B cell (primary cell): ENCODE measurements around the gene PPP2R3C. TPM values are rescaled to one million over a fixed set of nuclear protein-coding genes. Genes with fewer than 3 reads are reported as not detected.

Experiments
- ATAC-seq: fragments of 200-7000 bp; cut with Tn5 transposase; one replicate; pipeline ENCODE4 v1.10.0; 2021; ENCODE audit warnings: low read depth, mild to moderate bottlenecking, moderate number of reproducible peaks, moderate library complexity
- CTCF ChIA-PET: fragments of 350-600 bp; sonication (Branson Sonifier 250); formaldehyde crosslinking; loops from one replicate; lab custom pipeline; 2021; ENCODE audit warnings: antibody characterized with exemption, inconsistent platforms; lab: Charles Lee
- POLR2A ChIA-PET: fragments of 350-600 bp; sonication (Branson Sonifier 250); formaldehyde crosslinking; loops from one replicate; lab custom pipeline; 2021; ENCODE audit warnings: antibody characterized with exemption; lab: Charles Lee
- DNase-seq: peaks from one replicate; pipeline ENCODE4 v3.0.0; 2013
- H2AFZ ChIP-seq: 2 replicates; pipeline ENCODE4 v1.6.1; 2012; ENCODE audit warnings: mild to moderate bottlenecking, low read depth, low read length; ENCODE audit not compliant: insufficient read depth, poor library complexity, severe bottlenecking
- H3K27ac ChIP-seq, 2 donors: 1 replicate in 1 of 2; 2 replicates in 1 of 2; pipeline ENCODE4 v1.5.1; 2012 to 2013; ENCODE audit warnings: low read length in 2 of 2, mild to moderate bottlenecking in 2 of 2, moderate library complexity in 1 of 2
- H3K27me3 ChIP-seq, 4 experiments: fragments of 200-600 bp in 1 of 4; sonication (generic) in 1 of 4; replicated peaks in 1 of 4; 1 replicate in 2 of 4; 2 replicates in 2 of 4; pipeline versions ENCODE4 v1.6.1 to v1.7.0; 2013 to 2016; ENCODE audit warnings: low read length in 3 of 4, mild to moderate bottlenecking in 2 of 4, mixed read lengths in 1 of 4, moderate library complexity in 1 of 4; ENCODE audit not compliant: insufficient read depth in 4 of 4, control insufficient read depth in 3 of 4; ENCODE audit errors: control extremely low read depth in 1 of 4
- H3K36me3 ChIP-seq, 2 experiments: replicated peaks in 1 of 2; 1 replicate in 1 of 2; 2 replicates in 1 of 2; pipeline versions ENCODE4 v1.6.1 to v1.7.1; 2013; ENCODE audit warnings: low read length in 1 of 2; ENCODE audit not compliant: insufficient read depth in 2 of 2, control insufficient read depth in 1 of 2; ENCODE audit errors: control extremely low read depth in 1 of 2, extremely low read depth in 1 of 2
- H3K4me1 ChIP-seq, 2 donors: fragments of 200-600 bp in 1 of 2; sonication (generic) in 1 of 2; 1 replicate in 1 of 2; 2 replicates in 1 of 2; pipeline versions ENCODE4 v1.5.1 to v1.6.1; 2013 to 2017; ENCODE audit warnings: low read length in 2 of 2; ENCODE audit not compliant: control insufficient read depth in 2 of 2, insufficient read depth in 2 of 2
- H3K4me2 ChIP-seq: replicated peaks from 2 replicates; pipeline ENCODE3; 2012; ENCODE audit warnings: mild to moderate bottlenecking, low read depth, low read length; ENCODE audit not compliant: poor library complexity, severe bottlenecking
- H3K4me3 ChIP-seq, 5 experiments: fragments of 200-600 bp in 1 of 5; sonication (generic) in 1 of 5; 1 replicate in 3 of 5; 2 replicates in 2 of 5; pipeline versions ENCODE4 v1.5.1 to v1.7.0; 2011 to 2016; ENCODE audit warnings: low read length in 4 of 5, mild to moderate bottlenecking in 4 of 5, low read depth in 2 of 5, control low read depth in 1 of 5, moderate library complexity in 1 of 5; ENCODE audit not compliant: insufficient read depth in 1 of 5; ENCODE audit errors: control extremely low read depth in 1 of 5, extremely low read depth in 1 of 5
- H3K79me2 ChIP-seq: fragments of 200-600 bp; sonication (generic); one replicate; pipeline ENCODE4 v1.6.0; 2016; ENCODE audit warnings: low read length; ENCODE audit not compliant: control insufficient read depth, insufficient read depth
- H3K9ac ChIP-seq: fragments of 200-600 bp; sonication (generic); 2 replicates; pipeline ENCODE4 v1.6.1; 2017; ENCODE audit warnings: mild to moderate bottlenecking, low read length, moderate library complexity
- H3K9me3 ChIP-seq, 3 donors: one replicate each; pipeline versions ENCODE4 v1.6.1 to v1.7.1; 2013; ENCODE audit warnings: low read length in 2 of 3; ENCODE audit not compliant: control insufficient read depth in 2 of 3, insufficient read depth in 1 of 3; ENCODE audit errors: control extremely low read depth in 1 of 3
- H4K20me1 ChIP-seq: 2 replicates; pipeline ENCODE4 v1.6.0; 2012; ENCODE audit warnings: mild to moderate bottlenecking, low read length; ENCODE audit not compliant: insufficient read depth, control insufficient read depth, poor library complexity, severe bottlenecking
- H3K27ac Mint-ChIP-seq: one replicate; pipeline ENCODE4 v1.8.0; 2021; ENCODE audit warnings: mixed read lengths
- H3K27me3 Mint-ChIP-seq: one replicate; pipeline ENCODE4 v1.8.0; 2021; ENCODE audit warnings: mixed read lengths
- H3K4me1 Mint-ChIP-seq: one replicate; pipeline ENCODE4 v1.8.0; 2021; ENCODE audit warnings: mixed read lengths
- H3K4me3 Mint-ChIP-seq: one replicate; pipeline ENCODE4 v1.8.0; 2021; ENCODE audit warnings: mixed read lengths
- H3K9me3 Mint-ChIP-seq: one replicate; pipeline ENCODE4 v1.8.0; 2022; ENCODE audit warnings: mixed read lengths; ENCODE audit not compliant: insufficient read depth
- EZH2 ChIP-seq: IDR thresholded peaks from 2 replicates; pipeline ENCODE4 v1.6.1; 2012; ENCODE audit warnings: borderline replicate concordance, low read depth, mild to moderate bottlenecking, moderate library complexity, low read length; ENCODE audit not compliant: insufficient read depth, poor library complexity, severe bottlenecking
- WGBS: methylation state at CpG from one replicate; pipeline ENCODE4 v1.1.5; 2013; ENCODE audit warnings: missing lambda C conversion rate; ENCODE audit not compliant: insufficient coverage; 5-methylcytosine and 5-hydroxymethylcytosine counted together
- intact Hi-C: fragments of 100-400 bp; cut with micrococcal nuclease; formaldehyde crosslinking; loops from one replicate; pipeline ENCODE4 v1.10.0; 2022
- polyA plus RNA-seq: library from polyadenylated mRNA; depleted of rRNA; stranded (reverse); fragments of >200 nt; gene quantifications from 2 replicates; pipeline ENCODE4 v1.2.3, GENCODE V29; 2012
- total RNA-seq, 2 donors: library from RNA; stranded (reverse); fragments of 120-200 nt in 1 of 2; gene quantifications; 1 replicate in 1 of 2; 2 replicates in 1 of 2; pipeline versions ENCODE4 v1.2.3 to v1.2.4, GENCODE V29; 2013 to 2022
- TF ChIP-seq, protein P1 (sequence below): fragments of 200-600 bp; IDR thresholded peaks from one replicate; pipeline ENCODE4 v1.8.0; 2022; ENCODE audit warnings: antibody characterized with exemption, mild to moderate bottlenecking

The PPP2R3C gene
- total and polyA plus RNA-seq, 2 donors (not counting 1 experiment from before 2014, with no cell fraction given), result 13.5 to 40.8 TPM

DNA sequence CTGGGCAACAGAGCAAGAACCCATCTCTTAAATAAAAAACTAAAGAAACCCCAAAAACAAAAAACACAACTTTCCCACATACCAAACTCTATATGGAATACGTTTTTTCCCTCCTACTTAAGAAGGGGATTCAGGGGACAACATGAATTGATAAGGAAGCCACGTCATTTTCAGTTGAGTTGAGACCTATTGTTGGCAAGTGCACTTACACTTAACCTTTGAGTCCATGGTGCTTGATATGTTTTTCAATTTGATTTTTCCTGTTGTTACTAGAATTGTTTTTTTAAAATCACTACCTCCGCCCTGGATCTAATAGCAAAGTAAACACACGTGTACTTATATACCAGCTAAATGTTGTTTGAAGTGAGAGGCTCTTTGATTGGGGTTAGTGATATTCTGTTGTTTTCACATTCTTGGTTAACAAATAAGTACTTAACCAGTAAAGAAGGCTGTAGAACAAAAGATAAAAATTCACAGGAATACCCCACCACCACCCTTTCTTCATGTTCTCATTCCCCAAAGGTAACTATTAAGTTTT is 73.7 kb downstream of the PPP2R3C start:
- no peak for DNase-seq
- H3K9ac ChIP-seq, result no peak overlapping the region
- no peaks in the 10 kb centered on the region for H3K9me3 Mint-ChIP-seq
- no peak overlapping the region for H3K27ac ChIP-seq
- intact Hi-C loops, result loop anchor here (5.0 to 10.0 kb wide), 4 partner anchors 416 to 1274 kb away; partner anchors contain the start of genes EAPP, INSM2, MBIP and SNX6
- no peak overlapping the region for H3K4me2 ChIP-seq
- no peak for ATAC-seq
- TF ChIP-seq, protein P1, sequence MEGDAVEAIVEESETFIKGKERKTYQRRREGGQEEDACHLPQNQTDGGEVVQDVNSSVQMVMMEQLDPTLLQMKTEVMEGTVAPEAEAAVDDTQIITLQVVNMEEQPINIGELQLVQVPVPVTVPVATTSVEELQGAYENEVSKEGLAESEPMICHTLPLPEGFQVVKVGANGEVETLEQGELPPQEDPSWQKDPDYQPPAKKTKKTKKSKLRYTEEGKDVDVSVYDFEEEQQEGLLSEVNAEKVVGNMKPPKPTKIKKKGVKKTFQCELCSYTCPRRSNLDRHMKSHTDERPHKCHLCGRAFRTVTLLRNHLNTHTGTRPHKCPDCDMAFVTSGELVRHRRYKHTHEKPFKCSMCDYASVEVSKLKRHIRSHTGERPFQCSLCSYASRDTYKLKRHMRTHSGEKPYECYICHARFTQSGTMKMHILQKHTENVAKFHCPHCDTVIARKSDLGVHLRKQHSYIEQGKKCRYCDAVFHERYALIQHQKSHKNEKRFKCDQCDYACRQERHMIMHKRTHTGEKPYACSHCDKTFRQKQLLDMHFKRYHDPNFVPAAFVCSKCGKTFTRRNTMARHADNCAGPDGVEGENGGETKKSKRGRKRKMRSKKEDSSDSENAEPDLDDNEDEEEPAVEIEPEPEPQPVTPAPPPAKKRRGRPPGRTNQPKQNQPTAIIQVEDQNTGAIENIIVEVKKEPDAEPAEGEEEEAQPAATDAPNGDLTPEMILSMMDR, result no peak
- TF ChIP-seq EZH2, result no peak
- WGBS, result no CpG with 5 or more reads among the region's 4 CpGs
- peaks cover 11 to 15% of the 10 kb centered on the region in 2 donors for H3K4me1 ChIP-seq
- H3K27me3 ChIP-seq, result no peaks in the 10 kb centered on the region
- H3K79me2 ChIP-seq, result peaks cover 29% of the 10 kb centered on the region
- H3K4me3 Mint-ChIP-seq, result peak overlapping the region; percentile 82
- H3K27me3 Mint-ChIP-seq, result no peaks in the 10 kb centered on the region
- H3K4me3 ChIP-seq, result no peak overlapping the region
- peaks cover 26% of the 10 kb centered on the region for H3K4me1 Mint-ChIP-seq
- H3K36me3 ChIP-seq, result peaks cover 0 to 10% of the 10 kb centered on the region in 2 experiments
- ChIA-PET POLR2A (no interaction called here), CTCF (interaction anchor here (0.7 to 1.7 kb wide), 3 partner anchors 15 to 368 kb away, joined by 3 to 4 read pairs (median 4); no protein-coding TSS in a partner anchor)
- H2AFZ ChIP-seq, result no peak overlapping the region
- H4K20me1 ChIP-seq, result no peaks in the 10 kb centered on the region
- H3K27ac Mint-ChIP-seq, result peak overlapping the region; percentile 24
- H3K9me3 ChIP-seq, result no peaks in the 10 kb centered on the region
